CD4-positive, alpha-beta T cell treated with Interleukin-10 for 1 hour (primary cell): ENCODE measurements around the gene CNPPD1.

Experiments
- DNase-seq: peaks from one replicate; pipeline ENCODE4 v3.0.0-alpha.2; 2020

CNPPD1 gene

DNA sequence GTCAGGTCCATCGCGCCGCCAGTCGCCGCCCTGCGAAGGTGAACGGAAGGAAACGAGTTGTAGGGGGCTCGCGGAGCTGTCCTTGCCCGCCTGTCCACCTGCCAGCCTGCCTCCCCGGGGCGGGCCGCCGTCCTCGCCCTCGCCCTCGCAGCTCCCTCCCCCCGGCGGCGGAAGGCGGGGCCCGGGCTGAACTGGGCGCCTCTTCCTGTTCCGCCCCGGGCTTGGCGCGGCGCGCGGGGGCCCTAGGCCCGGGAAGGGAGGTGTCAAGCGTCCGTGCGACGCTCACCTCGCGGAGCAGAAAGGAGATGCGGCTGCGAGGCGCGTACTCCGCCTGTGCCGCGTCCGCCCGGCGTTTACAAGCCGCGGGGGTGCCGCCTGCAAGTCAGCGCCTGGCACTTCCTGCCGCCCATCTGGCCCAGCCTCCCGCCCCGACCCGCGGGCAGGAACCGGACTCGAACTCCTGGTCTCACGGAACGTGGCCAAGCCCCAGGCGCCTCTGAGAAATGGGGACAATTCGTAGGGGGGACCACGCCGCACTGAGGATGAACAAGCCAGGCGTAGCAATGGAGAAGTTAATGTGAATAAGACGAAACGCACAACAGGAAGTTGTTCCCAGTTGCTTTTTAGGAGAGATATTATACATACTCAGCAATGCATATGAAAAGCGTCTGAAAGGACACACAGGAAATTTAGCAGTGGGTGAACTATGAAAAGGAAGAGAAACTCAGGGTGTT, at the start of gene CNPPD1:
TSS of gene CNPPD1 (minus strand) at position 108 of the 734 bp plus-strand sequence. CDS start at position 11, 97 bp downstream.
- peak; percentile 89 for DNase-seq

DNA sequence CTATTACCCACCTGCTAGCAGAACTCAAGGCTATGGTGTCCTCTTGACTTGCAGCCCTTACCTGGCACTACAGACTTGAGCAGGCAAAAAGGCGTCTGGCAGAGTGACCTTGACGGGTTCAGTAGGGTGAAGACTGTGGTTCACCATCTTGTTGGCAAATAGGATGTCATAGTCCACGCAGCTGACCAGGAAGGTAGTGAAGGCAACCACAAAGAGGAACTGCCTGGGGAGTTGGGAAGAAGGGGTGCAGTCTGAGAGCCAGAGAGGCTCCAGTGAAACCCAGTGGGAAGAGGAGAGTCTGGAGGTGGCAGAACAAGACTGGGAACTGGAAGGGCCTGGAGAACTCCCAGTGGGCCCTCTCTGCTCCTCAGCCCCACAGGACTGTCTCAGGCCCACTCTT, 48.6 kb upstream of the CNPPD1 start:
- no peak for DNase-seq

DNA sequence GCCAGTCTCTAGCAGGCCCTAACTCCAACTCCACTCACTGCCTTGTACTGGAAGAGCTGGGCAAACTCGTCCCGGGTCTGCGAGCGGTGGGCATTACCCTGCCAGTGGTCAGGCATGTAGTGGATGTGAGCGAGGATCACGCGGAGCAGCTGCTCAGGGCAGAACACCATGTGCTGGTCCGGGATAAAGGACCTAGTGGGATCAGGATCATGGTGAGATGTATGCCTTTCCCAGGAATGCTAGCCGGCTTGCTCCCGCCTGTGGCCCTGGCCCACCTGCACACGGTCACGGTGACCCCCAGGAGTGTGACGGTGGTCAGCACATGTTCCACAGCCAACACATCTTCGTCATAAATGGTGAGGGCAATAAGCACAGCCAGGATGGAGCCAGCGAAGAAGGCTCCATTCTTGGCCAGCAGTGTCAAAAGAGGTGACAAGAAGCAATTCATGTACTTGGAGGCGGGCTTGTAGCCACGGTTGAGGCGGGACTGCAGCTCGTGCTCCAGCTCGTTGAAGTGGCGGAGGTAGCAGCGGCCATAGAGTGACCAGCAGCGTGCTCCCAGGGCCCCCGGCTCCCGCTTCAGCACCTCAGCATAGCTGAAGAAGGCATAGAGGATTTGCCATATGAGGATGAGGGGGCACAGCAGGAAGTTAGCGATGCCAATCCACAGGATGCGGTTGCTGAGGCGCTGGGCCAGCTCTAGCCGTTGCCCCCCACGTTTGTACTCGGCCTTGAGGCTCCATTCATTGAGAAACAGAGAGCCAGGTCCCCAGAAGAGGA, 47.3 kb upstream of the CNPPD1 start:
- no peak for DNase-seq

GRCh38 chr2:219221957-219222518, 45.3 kb upstream of the CNPPD1 start:
- DNase-seq, result no peak

- no peak for DNase-seq
Measured at GRCh38 chr2:219220652-219221402, 44.1 kb upstream of the CNPPD1 start.

- DNase-seq, result no peak
Measured at GRCh38 chr2:219219784-219220532, 43.2 kb upstream of the CNPPD1 start.

- peak; percentile 91 for DNase-seq
Measured at GRCh38 chr2:219218732-219219701, 42.3 kb upstream of the CNPPD1 start, which contains the start of gene ABCB6. TSS of gene ABCB6 (minus strand) at chr2:219218958. CDS start at chr2:219218673, 285 bp downstream.

DNA sequence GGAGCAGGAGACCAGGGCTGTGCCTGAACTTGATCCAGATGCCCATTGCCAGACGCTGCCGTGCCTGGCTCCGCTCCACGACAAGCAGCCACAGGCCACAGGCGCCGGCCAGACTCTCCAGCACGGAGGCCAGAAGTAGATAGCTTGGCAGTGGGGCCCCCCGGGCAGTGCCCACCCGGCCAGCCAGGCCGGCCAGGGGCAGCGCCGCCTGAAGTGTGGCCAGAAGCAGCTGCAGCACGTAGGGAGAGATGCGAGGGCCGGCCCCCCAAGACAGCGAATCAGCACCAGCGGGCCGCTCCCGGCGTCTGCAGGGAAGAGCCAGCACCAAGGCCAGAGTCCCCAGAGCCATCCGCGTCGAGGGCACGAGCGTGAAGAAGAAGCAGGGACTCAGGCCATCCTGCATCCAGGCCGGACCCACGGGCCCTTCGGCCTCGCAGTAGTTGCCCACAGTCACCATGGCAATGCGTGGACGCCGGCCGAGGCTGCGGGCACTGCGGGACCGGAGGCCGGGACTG, 41.5 kb upstream of the CNPPD1 start:
- no peak for DNase-seq

DNA sequence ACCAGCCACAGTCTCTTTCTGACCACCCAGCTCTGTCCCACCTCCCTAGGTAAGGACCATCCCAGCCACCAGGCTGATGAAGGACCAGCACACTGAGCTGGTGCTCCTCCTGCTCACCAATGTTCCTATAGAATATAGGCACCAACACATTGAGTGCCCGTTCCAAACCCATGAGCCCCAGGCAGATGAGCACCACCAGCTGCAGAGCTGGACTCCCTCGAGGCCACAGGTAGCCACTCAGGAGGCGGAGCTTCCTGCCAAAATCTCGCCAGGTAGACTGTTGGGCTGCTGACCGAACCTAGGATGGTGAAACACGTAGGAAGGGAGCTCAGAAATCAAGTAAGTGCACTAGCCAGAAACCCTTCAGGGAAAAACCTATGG, 39.8 kb upstream of the CNPPD1 start:
- DNase-seq, result no peak

DNA sequence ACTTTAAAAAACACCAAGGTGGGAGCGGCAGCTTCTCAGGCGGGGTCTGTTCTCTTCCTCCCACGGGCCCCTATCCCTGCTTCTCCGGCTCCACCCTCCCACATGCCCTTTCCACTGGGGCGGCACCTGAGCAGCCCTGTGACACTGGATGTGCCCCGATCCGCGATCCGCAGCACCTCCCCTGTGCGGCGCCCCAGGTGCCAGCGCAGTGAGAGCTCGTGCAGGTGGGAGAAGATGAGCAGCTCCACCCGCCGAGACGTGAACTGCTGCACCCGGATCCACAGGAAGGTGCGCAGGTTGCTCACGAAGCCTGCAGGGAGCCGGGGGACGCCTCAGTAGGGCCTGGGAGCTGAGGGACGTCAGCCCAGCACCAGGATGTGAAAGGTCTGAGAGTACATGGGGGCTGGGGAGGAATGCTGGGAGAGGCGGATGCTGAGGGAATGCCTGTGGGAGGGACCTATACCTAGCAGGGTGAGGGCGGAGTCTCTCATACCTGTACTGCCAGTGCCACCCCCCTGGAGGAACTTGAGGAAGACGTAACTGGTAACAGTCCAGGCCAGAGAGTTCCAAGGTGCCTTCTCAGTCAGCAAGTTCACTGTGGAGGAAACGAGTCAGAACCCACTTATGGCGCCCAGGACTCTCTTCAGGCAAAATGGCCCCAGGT, 39.3 kb upstream of the CNPPD1 start:
- DNase-seq, result no peak

DNA sequence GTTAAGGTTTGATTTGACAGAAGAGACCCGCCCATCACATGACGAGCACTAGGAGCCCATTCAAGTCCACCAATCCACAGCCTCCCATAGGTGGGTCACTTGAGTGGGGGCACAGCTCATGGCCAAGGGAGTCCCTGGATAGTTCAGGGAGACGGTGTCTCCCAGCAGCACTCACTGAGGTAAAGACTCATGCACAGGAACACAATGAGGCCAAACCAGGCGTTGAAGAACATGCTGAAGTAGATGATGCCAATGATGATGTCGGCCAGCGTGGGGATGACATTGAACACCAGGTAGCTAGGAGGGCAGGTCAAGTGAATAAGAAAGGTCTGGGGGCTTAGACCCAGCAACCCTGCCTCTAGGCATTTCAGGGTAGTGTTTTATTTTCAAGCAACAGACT, 38.1 kb upstream of the CNPPD1 start:
- no peak for DNase-seq

- DNase-seq, result no peak
Measured at GRCh38 chr2:219214141-219214540, 37.4 kb upstream of the CNPPD1 start.

DNA sequence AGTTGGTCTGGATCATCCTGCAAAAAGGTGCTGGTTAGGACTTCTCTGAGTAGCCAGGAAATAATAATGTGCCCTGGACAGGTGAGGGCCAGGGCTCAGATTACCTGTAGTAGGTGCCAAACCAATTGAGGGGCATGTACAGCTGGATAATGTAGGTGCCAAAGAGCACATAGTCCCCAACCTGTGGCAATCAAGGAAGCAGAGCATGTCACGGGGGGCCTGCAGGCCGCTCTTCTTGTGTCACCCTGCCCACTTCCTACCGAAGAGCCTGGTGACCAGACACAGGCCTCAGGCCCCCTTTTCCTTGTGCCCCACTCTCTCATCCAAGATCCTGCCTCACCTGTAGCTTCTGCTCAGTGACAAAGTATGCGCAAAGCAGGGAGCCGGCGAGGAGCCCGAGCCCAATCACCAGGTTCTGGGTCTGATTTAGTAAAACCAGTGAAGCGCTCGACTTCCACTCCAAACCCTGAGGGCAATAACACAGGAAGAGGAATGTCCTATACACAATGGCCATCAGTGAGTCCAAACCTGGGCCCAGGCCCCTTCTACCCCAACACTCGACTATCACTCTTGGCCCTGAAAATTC, 36.9 kb upstream of the CNPPD1 start:
- DNase-seq, result no peak

- DNase-seq, result no peak
Measured at GRCh38 chr2:219213026-219213415, 36.3 kb upstream of the CNPPD1 start.

DNA sequence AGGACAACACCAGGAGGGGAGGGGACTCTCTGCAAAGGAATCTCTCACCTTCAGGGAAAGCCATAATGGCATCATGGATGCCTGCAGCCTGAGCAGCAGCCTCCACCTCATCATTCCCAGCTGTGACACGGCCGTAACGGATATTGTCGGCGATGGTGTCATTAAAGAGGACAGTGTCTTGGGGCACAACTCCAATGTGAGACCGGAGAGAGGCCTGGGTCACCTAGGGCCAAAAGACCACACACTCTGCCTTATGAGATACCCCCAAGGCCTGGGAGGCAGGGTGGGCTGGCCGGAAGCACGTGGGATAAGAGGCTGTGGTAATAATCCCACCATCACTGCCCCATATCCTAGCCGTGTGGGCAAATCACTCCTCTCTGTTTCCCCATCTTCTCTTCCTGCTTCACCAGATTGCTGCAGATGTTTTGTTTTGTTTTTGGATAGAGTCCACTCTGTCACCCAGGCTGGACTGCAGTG, 34.2 kb upstream of the CNPPD1 start:
- no peak for DNase-seq

DNA sequence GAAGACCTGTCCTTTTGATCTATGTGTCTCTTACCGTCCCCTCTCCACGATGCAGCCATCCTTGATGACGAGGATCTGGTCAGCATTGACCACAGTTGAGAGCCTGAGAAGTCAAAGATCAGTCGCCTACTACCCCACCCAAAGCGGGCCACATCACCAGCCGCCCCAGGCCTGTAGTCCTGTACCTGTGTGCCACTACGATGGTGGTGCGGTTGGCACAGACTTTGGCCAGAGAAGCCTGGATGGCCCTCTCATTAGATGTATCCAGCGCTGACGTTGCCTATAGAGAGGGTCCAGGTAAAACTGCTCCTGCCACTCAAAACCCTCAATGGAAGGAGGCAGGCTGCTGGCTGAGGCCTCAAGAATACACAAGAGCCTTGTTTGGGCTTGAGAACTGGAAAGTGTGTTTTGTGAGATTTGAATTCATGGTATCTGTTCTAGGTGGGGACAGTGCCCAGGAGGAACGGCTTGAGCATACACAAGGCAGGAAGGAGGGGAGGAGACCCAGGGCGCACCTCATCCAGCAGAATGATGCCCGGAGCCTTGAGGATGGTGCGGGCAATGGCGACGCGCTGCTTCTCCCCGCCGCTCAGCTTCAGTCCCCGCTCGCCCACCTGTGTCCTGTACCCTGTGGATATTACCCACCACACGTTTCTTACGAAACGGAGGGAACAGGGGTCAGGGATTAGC, 33.6 kb upstream of the CNPPD1 start:
- DNase-seq, result no peak

GRCh38 chr2:219209236-219210195, 32.8 kb upstream of the CNPPD1 start:
- DNase-seq, result no peak
